Neuronal stem cell (in vitro differentiated cells): Measurements from ENCODE around the gene RNF212.

ENCODE experiments used
- DNase-seq: peaks from one replicate; pipeline ENCODE4 v3.0.0-alpha.2; 2013; ENCODE audit warnings: low spot score
- H2AFZ ChIP-seq: one replicate; pipeline ENCODE4 v1.6.1; 2013; ENCODE audit warnings: mild to moderate bottlenecking, low read length, inconsistent platforms
- H2AK5ac ChIP-seq: 2 replicates; pipeline ENCODE4 v1.6.1; 2013; ENCODE audit warnings: low read depth, mild to moderate bottlenecking, inconsistent platforms, low read length, moderate library complexity, mixed read lengths
- H2BK120ac ChIP-seq: 2 replicates; pipeline ENCODE4 v1.6.1; 2013; ENCODE audit warnings: low read depth, mild to moderate bottlenecking, inconsistent platforms, low read length, moderate library complexity, mixed read lengths
- H2BK12ac ChIP-seq: one replicate; pipeline ENCODE4 v1.6.1; 2013; ENCODE audit warnings: low read length, inconsistent platforms
- H2BK15ac ChIP-seq: 2 replicates; pipeline ENCODE4 v1.6.1; 2013; ENCODE audit warnings: mild to moderate bottlenecking, low read length, inconsistent platforms, mixed read lengths
- H2BK5ac ChIP-seq: one replicate; pipeline ENCODE4 v1.6.1; 2013; ENCODE audit warnings: inconsistent platforms, mild to moderate bottlenecking, low read length, moderate library complexity
- H3K14ac ChIP-seq: one replicate; pipeline ENCODE4 v1.6.1; 2013; ENCODE audit warnings: low read length, inconsistent platforms
- H3K18ac ChIP-seq: 2 replicates; pipeline ENCODE4 v1.6.1; 2013; ENCODE audit warnings: low read length, inconsistent platforms
- H3K23ac ChIP-seq: 2 replicates; pipeline ENCODE4 v1.6.1; 2013; ENCODE audit warnings: low read depth, mild to moderate bottlenecking, mixed read lengths, low read length, inconsistent platforms; ENCODE audit not compliant: poor library complexity
- H3K27ac ChIP-seq: replicated peaks from 3 replicates; pipeline ENCODE4 v1.5.1; 2013; ENCODE audit warnings: low read length, inconsistent platforms
- H3K27me3 ChIP-seq, 3 experiments: 2 replicates each; pipeline ENCODE4 v1.6.1; 2013; ENCODE audit warnings: low read length in 3 of 3, mild to moderate bottlenecking in 2 of 3, inconsistent platforms in 1 of 3, low read depth in 1 of 3, mixed read lengths in 1 of 3, moderate library complexity in 1 of 3; ENCODE audit not compliant: control insufficient read depth in 3 of 3, insufficient read depth in 3 of 3
- H3K36me3 ChIP-seq, 2 donors: replicated peaks in 1 of 2; 2 replicates each; pipeline ENCODE4 v1.6.1; 2013; ENCODE audit warnings: low read length in 2 of 2; ENCODE audit not compliant: control insufficient read depth in 2 of 2, insufficient read depth in 2 of 2
- H3K4ac ChIP-seq: 2 replicates; pipeline ENCODE4 v1.6.1; 2013; ENCODE audit warnings: inconsistent platforms, mild to moderate bottlenecking, low read length, moderate library complexity
- H3K4me1 ChIP-seq, 2 donors: 1 replicate in 1 of 2; 2 replicates in 1 of 2; pipeline ENCODE4 v1.6.1; 2013; ENCODE audit warnings: low read length in 2 of 2, low read depth in 1 of 2; ENCODE audit not compliant: control insufficient read depth in 2 of 2, insufficient read depth in 1 of 2
- H3K4me2 ChIP-seq: one replicate; pipeline ENCODE4 v1.6.1; 2013; ENCODE audit warnings: mild to moderate bottlenecking, low read length, inconsistent platforms; ENCODE audit not compliant: insufficient read depth, poor library complexity, severe bottlenecking
- H3K4me3 ChIP-seq, 2 donors: 2 replicates each; pipeline ENCODE4 v1.5.1; 2013; ENCODE audit warnings: low read length in 2 of 2, mild to moderate bottlenecking in 2 of 2, inconsistent platforms in 1 of 2, moderate library complexity in 1 of 2
- H3K79me1 ChIP-seq: one replicate; pipeline ENCODE4 v1.6.1; 2013; ENCODE audit warnings: low read depth, mild to moderate bottlenecking, inconsistent platforms, low read length, moderate library complexity
- H3K9ac ChIP-seq: one replicate; pipeline ENCODE4 v1.6.1; 2013; ENCODE audit warnings: mild to moderate bottlenecking, low read depth, low read length, inconsistent platforms; ENCODE audit not compliant: poor library complexity
- H3K9me3 ChIP-seq, 2 donors: replicated peaks in 1 of 2; 2 replicates each; pipeline versions ENCODE3 to v1.6.1; 2013; ENCODE audit warnings: low read length in 2 of 2, mild to moderate bottlenecking in 2 of 2, inconsistent platforms in 1 of 2, low read depth in 1 of 2, mixed read lengths in 1 of 2, moderate library complexity in 1 of 2; ENCODE audit not compliant: control insufficient read depth in 2 of 2, insufficient read depth in 1 of 2
- H4K8ac ChIP-seq: one replicate; pipeline ENCODE4 v1.6.1; 2013; ENCODE audit warnings: low read depth, mild to moderate bottlenecking, inconsistent platforms, low read length, moderate library complexity
- H4K91ac ChIP-seq: one replicate; pipeline ENCODE4 v1.6.1; 2013; ENCODE audit warnings: low read length, low read depth, mild to moderate bottlenecking, inconsistent platforms; ENCODE audit not compliant: poor library complexity
- WGBS, 2 donors: extraction: QIAGEN DNeasy Blood & Tissue Kit; methylation state at CpG; one replicate each; pipeline ENCODE4 v1.1.7; 2013; ENCODE audit warnings: missing lambda C conversion rate in 2 of 2, mixed read lengths in 1 of 2; ENCODE audit not compliant: insufficient read length in 2 of 2, insufficient replicate concordance in 1 of 2; ENCODE audit errors: extremely low coverage in 2 of 2; 5-methylcytosine and 5-hydroxymethylcytosine counted together

The RNF212 gene

GRCh38 chr4:1079711-1080265 is 33.6 kb downstream of the RNF212 start:
- no peak overlapping the region for H2BK12ac ChIP-seq
- peaks cover 0 to 24% (median 0%) of the 10 kb centered on the region in 3 experiments for H3K27me3 ChIP-seq
- no peak overlapping the region for H4K91ac ChIP-seq
- no peak overlapping the region for H2BK15ac ChIP-seq
- H3K27ac ChIP-seq: no peak overlapping the region
- no peaks in the 10 kb centered on the region for H3K4me1 ChIP-seq
- H3K9me3 ChIP-seq: peaks cover 0 to 5% of the 10 kb centered on the region in 2 donors
- no peak overlapping the region for H3K9ac ChIP-seq
- H3K36me3 ChIP-seq: no peaks in the 10 kb centered on the region
- no peak overlapping the region for H3K4me2 ChIP-seq
- no peak for DNase-seq
- H3K79me1 ChIP-seq: no peaks in the 10 kb centered on the region
- H2BK120ac ChIP-seq: no peak overlapping the region
- H3K18ac ChIP-seq: no peak overlapping the region
- no peak overlapping the region for H3K23ac ChIP-seq
- no CpG with 5 or more reads among the region's 17 CpGs for WGBS, 2 donors
- no peak overlapping the region for H2AK5ac ChIP-seq
- no peak overlapping the region for H3K4ac ChIP-seq
- no peak overlapping the region for H4K8ac ChIP-seq
- no peak overlapping the region for H2AFZ ChIP-seq
- no peak overlapping the region for H2BK5ac ChIP-seq
- no peak overlapping the region for H3K4me3 ChIP-seq
- H3K14ac ChIP-seq: no peak overlapping the region

GRCh38 chr4:1078490-1078889 is 34.9 kb downstream of the RNF212 start:
- H2BK120ac ChIP-seq: no peak overlapping the region
- H3K23ac ChIP-seq: no peak overlapping the region
- no peak overlapping the region for H2AK5ac ChIP-seq
- H3K79me1 ChIP-seq: no peaks in the 10 kb centered on the region
- H2AFZ ChIP-seq: no peak overlapping the region
- no peak overlapping the region for H4K8ac ChIP-seq
- H2BK5ac ChIP-seq: no peak overlapping the region
- H4K91ac ChIP-seq: no peak overlapping the region
- H3K27me3 ChIP-seq: peaks cover 0 to 29% (median 0%) of the 10 kb centered on the region in 3 experiments
- no peak overlapping the region for H3K9ac ChIP-seq
- H3K9me3 ChIP-seq: peaks cover 0 to 5% of the 10 kb centered on the region in 2 donors
- H3K4me1 ChIP-seq: no peaks in the 10 kb centered on the region
- no peak overlapping the region for H3K4me3 ChIP-seq
- no peak overlapping the region for H3K18ac ChIP-seq
- no peak overlapping the region for H3K4ac ChIP-seq
- no peak overlapping the region for H2BK12ac ChIP-seq
- no CpG with 5 or more reads among the region's 5 CpGs for WGBS, 2 donors
- no peak overlapping the region for H3K14ac ChIP-seq
- no peaks in the 10 kb centered on the region for H3K36me3 ChIP-seq
- no peak overlapping the region for H3K4me2 ChIP-seq
- DNase-seq: no peak
- H3K27ac ChIP-seq: no peak overlapping the region
- H2BK15ac ChIP-seq: no peak overlapping the region

- Histone ChIP-seq H3K4me2 (no peak overlapping the region), H3K4me1 (no peaks in the 10 kb centered on the region), H3K79me1 (no peaks in the 10 kb centered on the region), H3K9ac (no peak overlapping the region), H3K9me3 (peaks cover 0 to 5% of the 10 kb centered on the region in 2 donors), H4K91ac (peak overlapping the region; percentile 89), H3K27me3 (peaks cover 0 to 29% (median 0%) of the 10 kb centered on the region in 3 experiments), H2AFZ (no peak overlapping the region), H3K23ac (no peak overlapping the region), H2BK15ac (no peak overlapping the region), H3K18ac (no peak overlapping the region), H2BK5ac (no peak overlapping the region), H3K27ac (no peak overlapping the region), H3K4me3 (no peak overlapping the region), H2BK12ac (no peak overlapping the region), H2AK5ac (no peak overlapping the region), H3K14ac (no peak overlapping the region), H4K8ac (no peak overlapping the region), H2BK120ac (no peak overlapping the region), H3K4ac (no peak overlapping the region), H3K36me3 (no peaks in the 10 kb centered on the region)
- no CpG with 5 or more reads among the region's 27 CpGs for WGBS, 2 donors
- DNase-seq: no peak
Measured at GRCh38 chr4:1077711-1078477, 35.5 kb downstream of the RNF212 start.

GRCh38 chr4:1075809-1076699 is 37.3 kb downstream of the RNF212 start:
- WGBS, 2 donors: no CpG with 5 or more reads among the region's 11 CpGs
- Histone ChIP-seq H2BK15ac (no peak overlapping the region), H4K8ac (no peak overlapping the region)

More at GRCh38 chr4:1075809-1076699, 37.3 kb downstream of the RNF212 start:
- Histone ChIP-seq H3K4me3 (no peak overlapping the region), H3K4ac (no peak overlapping the region), H3K4me1 (no peaks in the 10 kb centered on the region), H3K14ac (no peak overlapping the region), H3K23ac (no peak overlapping the region), H3K9me3 (peaks cover 2 to 7% of the 10 kb centered on the region in 2 donors), H3K79me1 (no peaks in the 10 kb centered on the region), H3K4me2 (no peak overlapping the region), H3K36me3 (no peaks in the 10 kb centered on the region), H2BK12ac (peak overlapping the region; percentile 65), H2AFZ (no peak overlapping the region), H2BK5ac (peak overlapping the region; percentile 19), H3K9ac (peak overlapping the region; percentile 60), H3K18ac (no peak overlapping the region), H4K91ac (no peak overlapping the region), H3K27ac (no peak overlapping the region), H2AK5ac (no peak overlapping the region), H2BK120ac (no peak overlapping the region), H3K27me3 (peaks cover 0 to 21% (median 0%) of the 10 kb centered on the region in 3 experiments)
- DNase-seq: no peak
